ENCODE results near the gene DSCAM.
"Not testable (repeated sequence)": the region's sequence is repeated elsewhere in the genome, so short reads cannot be mapped to it uniquely, and the experiment has no call there.

Gene DSCAM

DNA sequence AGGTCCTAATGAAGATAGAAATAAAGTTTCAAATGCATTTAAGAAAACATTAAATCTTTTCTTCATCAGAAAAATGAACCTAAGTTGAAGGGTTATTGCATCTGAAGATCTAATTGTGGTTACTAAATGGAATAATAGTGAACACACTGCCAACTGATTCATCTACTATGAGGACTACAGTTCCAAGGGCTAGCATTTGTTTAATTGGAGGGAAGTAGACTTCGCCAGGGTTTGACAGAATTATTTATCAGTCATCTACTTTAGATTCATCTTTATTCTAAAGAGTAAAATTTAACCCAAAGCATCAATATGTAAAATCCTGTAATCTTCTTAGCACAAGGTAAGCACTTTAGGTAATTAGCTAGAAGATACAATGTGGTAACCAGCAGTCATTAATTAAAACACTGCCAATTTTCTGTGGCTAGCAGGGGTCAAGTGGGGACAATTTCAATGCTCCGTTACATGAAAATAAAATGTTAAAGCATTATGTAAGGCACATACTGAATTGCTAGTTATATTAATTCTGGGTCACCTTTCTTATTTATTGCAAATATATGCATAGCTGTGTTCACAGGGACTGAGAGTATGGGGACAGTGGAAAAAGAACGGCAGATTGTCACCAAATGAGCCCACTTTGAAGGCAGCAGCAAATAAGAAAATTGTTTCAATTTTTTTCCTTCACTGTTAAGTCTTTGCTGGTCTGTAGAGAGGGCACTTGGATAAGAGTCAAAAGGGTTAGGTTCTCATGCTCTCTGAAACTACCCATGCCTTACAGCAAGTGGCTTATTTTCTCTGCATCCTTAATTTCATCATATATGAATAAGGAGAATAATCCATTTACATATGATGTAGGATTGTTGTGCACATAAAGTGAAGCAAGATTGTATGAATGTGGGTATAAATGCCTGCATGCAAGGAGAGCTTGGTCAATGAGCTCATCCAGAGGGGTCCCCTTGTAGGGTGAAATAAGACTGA is 563.8 kb downstream of the DSCAM start:
- DNase-seq, result no peak

DNA sequence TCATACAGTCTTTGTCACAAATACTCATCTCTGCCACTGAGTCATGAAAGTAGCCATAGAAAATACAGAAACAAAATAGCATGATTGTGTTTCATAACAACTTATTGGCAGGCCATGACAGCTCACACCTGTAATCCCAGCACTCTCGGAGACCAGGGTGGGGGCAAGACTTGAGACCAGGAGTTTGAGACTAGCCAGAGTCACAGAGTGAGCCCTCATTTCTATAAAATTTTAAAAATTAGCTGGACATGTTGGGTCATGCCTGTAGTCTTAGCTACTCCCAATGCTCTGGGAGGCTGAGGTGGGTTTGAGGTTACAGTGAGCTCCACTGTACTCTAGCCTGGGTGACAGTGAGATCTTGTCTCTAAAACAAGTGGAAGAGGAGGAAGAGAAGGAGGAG is 568.6 kb downstream of the DSCAM start:
- DNase-seq, result no peak

DNA sequence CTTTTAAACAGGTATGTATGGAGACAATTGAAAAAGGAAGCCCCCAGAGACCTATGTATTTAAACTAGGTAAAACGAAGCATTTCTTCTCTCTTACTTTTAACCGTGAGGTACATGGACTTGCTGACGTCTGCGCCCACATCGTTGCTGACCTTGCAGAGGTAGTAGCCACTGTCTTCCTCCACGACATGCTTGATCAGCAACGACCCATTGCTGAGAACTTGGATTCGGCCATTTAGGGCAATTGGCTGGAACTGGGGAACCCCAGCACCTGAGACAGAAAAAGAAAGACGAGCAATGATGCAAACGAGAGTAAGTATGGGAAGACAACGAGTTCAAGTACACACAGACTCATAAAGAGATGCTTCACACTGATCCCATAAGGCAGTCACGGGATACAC is 571.0 kb downstream of the DSCAM start:
- DNase-seq, result no peak

DNA sequence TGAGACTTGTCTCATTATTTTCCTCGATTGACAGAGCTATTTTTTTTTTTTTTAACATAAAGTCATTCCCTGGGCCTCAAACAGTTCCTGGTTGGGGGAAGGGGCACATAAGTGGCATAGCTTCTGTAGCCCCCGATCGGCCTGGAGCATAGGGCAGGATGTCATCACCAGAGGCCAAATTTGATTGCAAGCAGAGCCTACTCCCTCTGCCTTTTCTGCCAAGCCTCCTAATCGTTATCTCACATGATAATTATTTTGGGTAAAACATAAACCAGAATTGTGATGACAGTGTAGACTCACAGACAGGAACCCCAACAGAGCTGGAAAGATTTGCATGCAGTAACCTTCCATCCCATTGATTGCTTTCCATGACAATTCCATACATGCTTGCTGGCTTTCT is 574.9 kb downstream of the DSCAM start:
- DNase-seq, result no peak

DNA sequence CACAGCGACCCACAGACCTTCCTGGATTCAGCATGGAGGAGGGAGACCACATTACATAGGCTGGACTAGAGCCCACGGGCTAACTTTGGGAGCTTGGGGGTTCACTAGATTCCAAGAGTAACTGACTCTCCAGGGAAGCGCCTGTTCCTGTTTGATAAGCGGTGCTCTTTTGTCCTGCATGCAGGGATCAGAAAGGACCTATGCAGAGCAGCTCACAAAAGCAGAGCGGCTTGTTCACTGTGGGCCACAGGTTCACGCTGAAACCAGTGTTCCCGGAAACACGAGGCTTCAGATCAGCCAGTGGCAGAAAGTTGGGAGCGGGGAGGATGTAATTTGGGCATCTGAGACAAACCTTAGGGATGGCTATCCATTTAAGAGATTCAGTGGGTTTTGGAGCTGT is 575.8 kb downstream of the DSCAM start:
- DNase-seq, result no peak

DNA sequence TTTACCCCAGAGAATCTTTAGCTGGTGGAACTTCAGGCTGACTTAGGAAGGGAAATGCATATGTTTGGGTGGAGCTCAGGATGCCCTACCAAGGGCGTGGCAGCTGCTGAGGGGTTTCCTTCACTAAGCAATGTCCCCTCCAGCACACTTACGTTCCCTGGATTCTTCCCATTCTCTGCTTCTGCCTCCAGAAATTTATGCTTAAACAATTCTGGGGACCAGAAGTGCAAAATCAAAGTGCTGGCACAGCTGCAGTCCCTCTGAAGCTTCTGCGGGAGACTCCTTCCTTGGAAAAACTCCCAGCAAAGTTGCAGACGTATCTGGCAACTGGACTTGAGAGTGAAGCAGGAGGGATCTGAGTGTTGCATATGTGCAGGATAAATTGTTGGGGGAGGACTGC is 576.9 kb downstream of the DSCAM start:
- DNase-seq, result no peak

DNA sequence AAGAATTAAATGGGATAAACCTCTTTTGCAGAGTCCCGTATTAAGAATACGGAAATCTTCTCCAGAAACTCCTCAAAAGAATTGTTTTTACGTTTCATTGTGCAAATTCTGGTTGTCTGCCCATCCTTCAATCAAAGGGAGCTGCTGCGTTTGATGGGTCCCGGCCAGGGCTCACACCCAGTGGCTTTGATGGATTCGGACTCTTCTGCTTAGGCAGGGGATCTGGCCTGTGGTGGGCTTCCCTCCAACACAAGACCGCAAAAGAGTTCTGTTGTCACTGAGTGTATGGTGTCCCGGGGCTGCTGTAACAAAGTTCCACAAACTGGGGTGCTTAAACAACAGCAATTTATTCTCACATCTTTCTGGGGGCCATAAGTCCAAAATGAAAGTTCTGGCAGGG is 577.7 kb downstream of the DSCAM start:
- no peak for DNase-seq

DNA sequence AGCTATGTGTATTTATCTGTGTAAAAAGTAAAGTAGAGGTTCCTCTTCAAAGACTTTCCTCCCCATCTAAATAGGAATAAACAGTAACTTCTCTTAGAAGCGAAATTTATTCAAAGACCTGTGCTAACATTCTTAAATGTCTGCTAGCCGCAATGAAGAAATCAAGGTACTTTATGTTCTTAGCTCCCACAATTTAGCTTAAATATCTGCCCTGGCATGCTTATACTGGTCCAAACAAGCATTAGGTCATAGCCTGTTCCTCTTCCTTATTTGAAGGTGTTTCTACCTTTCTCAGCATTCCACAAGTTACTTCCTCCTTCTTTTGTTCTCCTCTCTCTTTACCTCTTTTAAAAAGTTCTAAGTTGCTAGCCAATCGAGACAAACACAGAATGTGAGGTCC is 588.5 kb downstream of the DSCAM start:
- not testable (repeated sequence) for DNase-seq

DNA sequence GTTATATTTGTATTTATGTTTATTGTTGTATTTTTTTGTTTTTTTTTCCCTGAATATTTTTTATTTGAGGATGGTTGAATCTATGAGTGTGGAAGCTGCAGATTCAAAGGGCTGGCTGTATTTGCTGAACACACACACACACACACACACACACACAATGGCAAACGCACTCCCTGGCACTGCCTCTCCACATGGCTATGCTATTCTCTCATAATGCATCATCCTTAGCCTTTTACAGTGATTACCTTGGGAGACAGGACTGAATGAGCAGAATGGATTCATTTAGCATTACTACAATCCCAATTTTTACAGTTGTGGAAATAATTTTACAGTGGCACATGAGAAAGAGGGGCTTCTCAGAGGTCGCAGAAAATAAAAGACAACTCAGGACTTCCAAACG is 589.6 kb downstream of the DSCAM start:
- DNase-seq, result no peak

DNA sequence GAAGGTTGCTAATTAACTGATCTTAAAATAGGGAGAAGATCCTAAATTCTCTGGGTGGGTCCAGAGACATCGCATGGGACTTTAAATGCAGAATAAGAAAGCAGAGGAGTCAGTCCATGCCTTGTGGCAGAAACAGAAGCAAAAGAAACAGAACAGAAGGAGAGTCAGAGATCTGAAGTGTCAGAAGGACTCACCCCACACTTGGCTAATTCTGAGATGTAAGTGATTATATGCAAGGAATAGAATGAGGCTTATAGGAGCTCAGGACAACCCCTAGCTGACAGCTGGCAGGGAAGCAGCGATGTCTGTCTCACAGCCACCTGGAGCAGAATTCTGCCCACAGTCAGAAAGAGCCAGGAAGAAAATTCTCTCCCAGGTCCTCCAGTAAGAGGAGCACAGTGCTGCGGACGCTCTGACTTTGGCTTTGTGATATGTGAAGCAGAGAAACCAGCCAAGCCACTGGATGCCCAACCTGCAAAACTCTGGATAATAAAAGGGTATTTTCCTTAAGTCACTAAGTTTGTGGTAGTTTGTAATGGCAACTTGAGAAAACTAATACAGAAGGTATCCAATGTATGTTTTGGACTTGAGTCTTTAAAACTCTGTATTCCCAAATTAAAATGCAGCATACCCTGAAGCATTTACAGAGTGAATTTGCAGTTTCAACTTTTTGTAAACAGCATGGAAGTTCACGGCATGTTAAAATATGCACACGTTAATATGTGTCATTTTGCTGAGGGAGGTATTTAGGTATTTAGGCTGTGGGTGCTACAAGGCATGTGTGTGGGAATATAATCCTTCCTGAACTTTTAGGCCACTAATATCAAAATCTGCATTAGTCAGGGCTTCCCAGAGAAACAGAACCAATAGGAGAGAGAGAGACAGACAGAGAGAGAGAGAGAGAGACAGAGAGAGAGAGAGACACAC is 591.2 kb downstream of the DSCAM start:
- no peak for DNase-seq

DNA sequence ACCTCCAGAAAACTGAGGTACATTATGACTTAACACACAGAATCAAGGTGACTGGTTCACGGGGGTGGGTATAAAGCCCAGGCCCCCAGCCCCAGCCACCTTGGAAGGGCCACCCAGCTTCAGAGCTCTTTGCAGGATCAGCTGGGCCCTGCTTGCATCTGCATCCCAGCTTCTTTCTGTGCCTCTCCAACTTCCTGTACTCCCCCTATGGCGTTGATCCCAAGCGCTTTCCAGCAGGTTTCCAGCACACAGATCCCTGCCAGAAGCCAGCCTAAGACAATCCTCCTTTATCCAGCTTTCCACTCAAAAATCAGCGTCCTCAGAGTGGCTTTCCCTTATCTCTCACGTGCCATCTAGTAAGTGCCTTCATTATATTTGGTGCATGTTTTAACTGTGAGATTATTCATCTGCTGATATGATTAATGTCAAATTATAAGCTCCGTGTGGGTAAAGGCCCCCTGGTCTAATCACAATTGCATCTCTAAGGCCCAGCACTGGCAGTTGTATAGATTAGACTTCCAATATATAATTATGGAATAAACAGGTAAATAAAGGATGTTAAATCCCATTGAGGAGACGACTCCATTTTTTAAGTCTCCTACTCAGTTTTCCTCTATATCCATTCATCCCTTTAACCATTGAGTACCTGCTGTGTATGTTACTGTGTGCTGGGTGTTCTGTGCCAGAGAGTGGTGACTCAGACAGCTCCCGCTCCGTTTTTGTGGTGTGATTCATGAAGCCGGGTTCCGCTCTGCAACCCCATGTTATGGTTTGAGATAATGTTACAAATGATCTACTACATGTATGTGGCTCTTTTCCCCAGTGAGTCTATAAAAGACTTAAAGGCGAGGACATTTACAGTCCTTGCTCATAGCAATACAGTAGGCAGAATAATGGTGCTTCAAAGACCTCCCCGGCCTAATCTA is 592.2 kb downstream of the DSCAM start:
- DNase-seq, result no peak

DNA sequence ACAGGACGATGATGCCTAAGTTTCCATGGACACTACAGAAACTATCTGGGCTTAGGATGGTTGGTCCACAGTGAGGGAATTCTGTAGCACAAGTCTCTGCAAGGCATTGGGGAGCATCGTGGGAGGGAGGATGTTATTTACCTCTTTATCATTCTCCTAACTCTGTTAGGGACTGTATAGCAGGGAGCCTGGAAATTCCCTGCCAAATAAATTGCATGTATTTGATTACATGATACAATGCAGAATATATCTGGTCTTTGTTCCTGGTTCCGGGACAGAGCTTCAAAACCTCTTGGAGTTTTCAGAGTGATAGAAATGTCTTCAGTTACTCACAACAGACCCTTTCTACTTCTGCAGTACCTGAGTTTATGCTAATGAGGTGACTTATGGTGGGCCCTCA is 593.8 kb downstream of the DSCAM start:
- DNase-seq, result no peak

DNA sequence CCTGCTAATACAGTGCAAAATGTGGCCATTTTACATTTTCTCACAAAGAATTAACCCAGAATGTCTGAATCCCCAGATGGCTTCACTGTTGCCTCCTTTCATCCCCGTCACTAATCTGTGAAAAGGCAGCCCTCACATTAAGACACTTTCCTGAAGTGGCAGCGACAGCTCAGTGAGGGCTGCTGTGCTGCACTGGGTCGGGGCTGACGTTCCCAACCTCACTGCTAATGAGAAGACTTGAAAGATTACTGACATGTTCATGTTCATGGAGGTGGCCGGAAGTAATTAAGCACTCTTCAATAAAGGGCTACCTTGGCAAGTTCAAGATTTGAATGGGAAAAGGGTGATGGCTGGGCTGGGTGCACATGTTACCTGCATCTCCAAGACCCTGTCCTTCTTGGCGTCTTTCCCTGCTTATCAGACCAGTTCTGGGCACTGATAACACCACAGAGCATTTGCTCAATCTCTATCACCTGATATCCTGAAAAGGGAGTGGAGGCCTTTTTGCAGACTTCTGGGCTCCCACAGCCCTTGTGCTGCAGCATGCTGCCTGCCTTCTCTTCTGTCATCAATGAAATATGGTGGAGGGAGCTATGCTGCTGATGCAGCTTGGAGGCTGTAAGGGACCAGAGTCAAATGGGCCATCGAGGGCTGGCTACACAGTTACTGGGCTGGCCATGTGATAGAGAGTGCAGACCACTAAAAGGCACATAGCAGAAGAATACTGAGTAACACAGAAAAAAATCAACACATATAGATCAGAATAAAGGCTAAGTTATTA is 596.3 kb downstream of the DSCAM start:
- no peak for DNase-seq

DNA sequence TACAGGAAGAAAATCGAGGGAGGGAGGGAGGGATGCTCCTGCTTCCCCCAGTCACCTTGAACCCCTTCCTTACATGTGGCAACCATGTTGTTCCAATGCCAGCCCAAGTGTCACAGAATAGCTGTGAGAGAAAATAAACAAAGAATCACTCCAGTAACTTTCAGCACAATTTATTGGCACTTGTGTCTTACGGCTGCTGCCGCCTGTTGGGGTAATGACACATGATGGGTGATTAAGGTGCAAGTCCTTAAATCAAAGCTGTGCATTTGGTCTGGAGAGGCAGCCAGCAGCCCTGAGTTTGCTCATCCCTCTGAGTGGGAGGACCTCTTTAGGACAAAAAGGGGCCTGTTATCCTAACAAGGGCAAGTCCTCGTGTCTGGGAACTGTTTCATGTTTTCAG is 602.0 kb downstream of the DSCAM start:
- no peak for DNase-seq

DNA sequence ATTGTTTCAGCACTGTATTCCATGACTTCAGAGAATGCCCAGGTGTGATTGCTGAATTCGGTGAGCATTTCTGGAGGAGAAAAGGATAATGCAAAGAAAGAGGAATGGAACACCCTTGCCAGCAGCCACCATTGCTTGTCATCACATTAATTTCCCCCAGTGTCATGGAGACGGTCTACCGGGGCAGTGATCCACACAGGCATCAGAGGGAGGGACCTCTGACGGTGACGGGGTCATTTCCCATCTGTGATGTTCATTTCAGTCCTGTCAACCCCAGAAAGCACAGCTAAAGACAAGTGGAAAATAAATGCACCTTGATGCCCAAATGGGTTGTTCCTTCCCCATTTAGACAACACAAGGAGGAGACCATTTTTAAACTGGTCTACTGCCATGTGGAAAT is 603.3 kb downstream of the DSCAM start:
- no peak for DNase-seq

DNA sequence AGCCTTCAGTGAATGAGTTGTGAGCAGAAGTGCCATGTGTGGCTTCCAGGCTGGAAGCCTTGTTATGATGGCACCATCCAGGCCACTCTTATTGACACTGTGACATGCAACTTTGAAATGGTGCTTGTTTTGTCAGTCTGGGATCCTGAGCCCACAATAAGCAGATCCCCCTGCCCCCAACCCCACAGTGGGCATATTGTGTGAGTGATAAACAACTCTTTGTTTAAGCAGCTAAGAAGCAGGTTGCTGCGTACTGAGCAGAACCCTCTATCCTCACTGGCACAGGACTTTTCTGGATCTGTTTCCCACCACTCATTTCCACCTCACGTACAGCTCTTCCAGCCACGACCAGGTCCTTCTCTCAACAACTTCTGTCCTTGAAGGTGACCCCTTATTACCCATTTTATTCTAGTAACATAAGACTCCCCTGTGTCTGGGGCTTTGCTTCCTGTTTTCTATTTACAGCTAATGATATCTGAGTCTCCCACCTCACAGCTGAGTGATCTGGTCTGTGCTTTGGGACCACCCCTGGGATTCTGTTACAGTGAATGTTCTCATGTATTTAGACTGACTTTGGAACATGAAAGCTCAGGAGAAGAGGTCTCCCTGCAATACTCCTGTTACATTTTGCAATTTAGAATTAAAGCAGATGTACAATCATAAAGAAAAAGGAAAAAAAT is 604.2 kb downstream of the DSCAM start:
- DNase-seq, result no peak

DNA sequence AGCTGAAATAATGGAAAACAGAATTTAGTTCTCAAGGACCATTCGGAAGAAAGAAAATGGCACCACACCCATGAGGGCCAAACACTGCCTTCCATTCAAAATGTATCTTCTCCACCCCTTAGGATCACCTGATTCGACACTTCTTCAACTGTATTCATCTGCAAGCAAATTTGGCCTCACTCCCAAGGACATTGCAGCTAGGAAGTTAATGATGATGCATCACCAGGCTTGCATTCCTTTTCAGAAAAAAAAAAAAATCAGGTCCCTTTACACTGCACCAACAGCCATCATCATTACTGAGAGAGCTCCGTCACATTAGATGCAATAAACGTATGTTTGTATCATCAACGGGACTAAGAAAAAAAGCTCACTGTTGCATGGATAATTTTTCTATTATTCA is 611.4 kb downstream of the DSCAM start:
- DNase-seq, result no peak

DNA sequence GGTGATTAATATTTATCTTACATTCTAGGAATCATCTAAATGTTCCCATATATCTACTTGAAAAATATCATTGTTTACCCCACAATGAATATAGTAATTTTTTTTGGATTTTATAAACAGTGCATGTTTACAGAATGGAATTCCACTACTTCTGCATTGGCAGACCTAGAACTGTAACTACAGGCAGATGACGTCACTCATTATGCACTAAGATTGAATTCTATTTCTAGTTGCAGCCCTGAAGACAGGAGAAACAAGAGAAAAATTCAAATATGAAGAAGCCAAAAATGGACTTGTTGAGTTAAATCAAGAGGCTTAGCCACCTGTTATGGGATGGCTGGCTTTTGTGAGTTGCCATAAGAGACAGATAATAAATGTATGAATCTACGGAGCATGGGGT is 615.0 kb downstream of the DSCAM start:
- no peak for DNase-seq

DNA sequence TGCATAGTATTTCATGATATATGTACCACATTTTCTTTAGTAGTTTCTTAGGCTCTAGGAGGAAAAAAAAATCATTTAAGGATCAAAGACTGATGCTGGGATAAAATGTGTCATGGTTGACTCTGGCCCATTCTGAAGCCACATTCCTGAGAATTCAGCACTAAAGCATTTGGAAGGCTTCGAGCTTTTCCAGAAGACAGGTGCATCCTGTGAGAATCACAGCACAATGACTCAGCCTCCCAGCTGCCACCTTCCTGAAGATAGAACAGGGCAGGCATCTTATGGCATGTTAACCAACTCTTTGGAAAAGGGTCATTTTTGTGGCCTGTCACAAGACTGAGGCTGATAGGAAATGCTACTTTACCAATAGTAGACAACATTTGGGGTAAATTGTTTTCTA is 619.9 kb downstream of the DSCAM start:
- no peak for DNase-seq

DNA sequence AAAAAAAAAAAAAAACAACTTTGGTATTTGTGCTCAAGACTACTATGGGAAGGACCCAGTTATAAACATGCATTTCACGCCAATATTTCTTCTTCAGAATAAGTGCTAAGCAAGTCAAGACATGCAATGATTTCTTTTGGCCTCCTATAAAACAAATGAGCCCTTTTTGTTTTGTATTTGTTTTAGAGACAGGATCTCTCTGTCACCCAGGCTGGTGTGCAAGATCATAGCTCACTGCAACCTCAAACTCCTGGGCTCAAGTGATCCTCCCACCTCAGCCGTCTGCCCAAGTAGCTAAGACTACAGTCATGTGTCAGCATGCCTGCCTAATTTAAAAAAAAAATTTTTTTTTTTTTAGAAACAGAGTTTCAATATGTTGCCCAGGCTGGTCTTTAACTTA is 631.0 kb downstream of the DSCAM start:
- DNase-seq, result no peak

DNA sequence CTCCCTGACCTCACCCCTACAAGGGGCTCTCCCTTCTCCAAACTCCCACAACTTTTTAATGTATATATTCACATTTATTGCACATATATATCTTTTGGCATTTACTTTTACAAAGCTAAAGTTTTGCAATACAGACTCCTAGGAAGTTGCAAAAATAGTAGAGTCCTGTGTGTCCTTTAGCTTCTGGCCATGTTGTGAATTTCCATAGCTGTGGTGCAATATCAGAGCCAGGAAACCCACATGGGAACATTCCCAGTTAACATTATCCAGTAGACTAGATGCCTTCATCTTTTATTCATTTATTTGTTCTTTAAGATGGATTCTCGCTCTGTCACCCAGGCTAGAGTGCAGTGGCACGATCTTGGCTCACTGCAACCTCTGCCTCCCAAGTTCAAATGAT is 636.7 kb downstream of the DSCAM start:
- DNase-seq, result no peak
